Measurements from ENCODE around the gene UBE2I.
"Not testable (repeated sequence)": the region's sequence is repeated elsewhere in the genome, so short reads cannot be mapped to it uniquely, and the experiment has no call there.

UBE2I gene

GRCh38 chr16:1277617-1278282 lies 31.7 kb upstream of the UBE2I start:
- DNase-seq = no peak

GRCh38 chr16:1278477-1278876 lies 31.0 kb upstream of the UBE2I start:
- DNase-seq = no peak

GRCh38 chr16:1279081-1279944 lies 30.1 kb upstream of the UBE2I start:
- no peak for DNase-seq

- no peak for DNase-seq
These were observed 29.4 kb upstream of the UBE2I start for GRCh38 chr16:1279945-1280589.

- DNase-seq = no peak
These were observed 28.7 kb upstream of the UBE2I start for GRCh38 chr16:1280783-1281182.

GRCh38 chr16:1281517-1281916 lies 27.9 kb upstream of the UBE2I start:
- no peak for DNase-seq

- DNase-seq = no peak
These were observed 27.0 kb upstream of the UBE2I start for GRCh38 chr16:1282324-1282973.

- DNase-seq = no peak
These were observed 26.1 kb upstream of the UBE2I start for GRCh38 chr16:1283296-1283695.

- no peak for DNase-seq
These were observed 25.3 kb upstream of the UBE2I start for GRCh38 chr16:1283996-1284616.

GRCh38 chr16:1285669-1286512 lies 23.5 kb upstream of the UBE2I start:
- DNase-seq = no peak

GRCh38 chr16:1286513-1287094 lies 22.8 kb upstream of the UBE2I start:
- no peak for DNase-seq

- DNase-seq = no peak
These were observed 21.3 kb upstream of the UBE2I start for GRCh38 chr16:1287982-1288670.

GRCh38 chr16:1288813-1289476 lies 20.5 kb upstream of the UBE2I start:
- DNase-seq = no peak

GRCh38 chr16:1289477-1289866 lies 20.0 kb upstream of the UBE2I start:
- no peak for DNase-seq

GRCh38 chr16:1290063-1290501 lies 19.4 kb upstream of the UBE2I start:
- DNase-seq = no peak

- DNase-seq = no peak
These were observed 18.4 kb upstream of the UBE2I start for GRCh38 chr16:1290860-1291575.

GRCh38 chr16:1291576-1291974 lies 17.9 kb upstream of the UBE2I start:
- no peak for DNase-seq

GRCh38 chr16:1292208-1292607 lies 17.2 kb upstream of the UBE2I start:
- not testable (repeated sequence) for DNase-seq

GRCh38 chr16:1292808-1293207 lies 16.6 kb upstream of the UBE2I start:
- DNase-seq = not testable (repeated sequence)
